GM19193 (cell line): ENCODE results near the gene CCNA2.

ENCODE experiments used
- POLR2A ChIP-seq: IDR thresholded peaks from 4 replicates; pipeline ENCODE4 v1.6.1; 2011; ENCODE audit not compliant: insufficient read depth, insufficient read length; ENCODE audit errors: extremely low read depth

Gene CCNA2

GRCh38 chr4:121791481-121791880 is 32.2 kb downstream of the CCNA2 start:
- TF ChIP-seq POLR2A, result no peak

GRCh38 chr4:121790976-121791375 is 32.7 kb downstream of the CCNA2 start:
- TF ChIP-seq POLR2A, result no peak

- no peak for TF ChIP-seq POLR2A
Measured at GRCh38 chr4:121789960-121790829, 33.5 kb downstream of the CCNA2 start.

- no peak for TF ChIP-seq POLR2A
Measured at GRCh38 chr4:121789455-121789854, 34.2 kb downstream of the CCNA2 start.

- TF ChIP-seq POLR2A, result no peak
Measured at GRCh38 chr4:121788896-121789295, 34.8 kb downstream of the CCNA2 start.

- TF ChIP-seq POLR2A, result no peak
Measured at GRCh38 chr4:121786221-121786620, 37.5 kb downstream of the CCNA2 start.

- TF ChIP-seq POLR2A, result no peak
Measured at GRCh38 chr4:121785479-121785878, 38.2 kb downstream of the CCNA2 start.

GRCh38 chr4:121784975-121785374 is 38.7 kb downstream of the CCNA2 start:
- TF ChIP-seq POLR2A, result no peak

GRCh38 chr4:121784401-121784800 is 39.3 kb downstream of the CCNA2 start:
- no peak for TF ChIP-seq POLR2A

GRCh38 chr4:121783210-121783609 is 40.5 kb downstream of the CCNA2 start:
- TF ChIP-seq POLR2A, result no peak

GRCh38 chr4:121778991-121779628 is 44.6 kb downstream of the CCNA2 start:
- no peak for TF ChIP-seq POLR2A

GRCh38 chr4:121777625-121778024 is 46.1 kb downstream of the CCNA2 start:
- no peak for TF ChIP-seq POLR2A

- no peak for TF ChIP-seq POLR2A
Measured at GRCh38 chr4:121776610-121777401, 46.9 kb downstream of the CCNA2 start.

- TF ChIP-seq POLR2A, result no peak
Measured at GRCh38 chr4:121773883-121774282, 49.8 kb downstream of the CCNA2 start.

- TF ChIP-seq POLR2A, result no peak
Measured at GRCh38 chr4:121771869-121772268, 51.8 kb downstream of the CCNA2 start.
